ENCODE results near the gene PPP1R15A. TPM values are rescaled to one million over a fixed set of nuclear protein-coding genes. Genes with fewer than 3 reads are reported as not detected.
"Not testable (repeated sequence)": the region's sequence is repeated elsewhere in the genome, so short reads cannot be mapped to it uniquely, and the experiment has no call there.

The PPP1R15A gene
- total and polyA plus RNA-seq, 9 donors, result 22.8 to 156 (median 54.8) TPM

DNA sequence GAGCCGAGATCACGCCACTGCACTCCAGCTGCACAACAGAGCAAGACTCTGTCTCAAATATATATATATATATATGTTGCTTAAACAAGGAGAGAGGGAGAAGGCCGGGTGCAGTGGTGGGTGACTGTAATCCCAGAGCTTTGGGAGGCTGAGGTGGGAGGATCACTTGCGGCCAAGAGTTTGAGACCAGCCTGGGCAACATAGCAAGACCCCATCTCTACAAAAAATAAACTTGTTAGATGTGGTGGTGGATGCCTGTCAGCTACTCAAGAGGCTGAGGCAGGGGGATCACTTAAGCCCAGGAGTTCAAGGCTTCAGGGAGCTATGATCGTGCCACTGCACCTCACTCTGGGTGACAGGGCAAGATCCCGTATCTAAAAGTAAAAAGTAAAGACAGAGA, 30.6 kb upstream of the PPP1R15A start:
- H3K36me3 ChIP-seq, result no peaks in the 10 kb centered on the region
- no peaks in the 10 kb centered on the region for H3K27me3 ChIP-seq
- intact Hi-C loops (cut with DNase I), result loop anchor here in 1 of 4 donors (2.0 kb wide), 1 partner anchor 53 kb away; no protein-coding TSS in a partner anchor
- TF ChIP-seq POLR2A (IDR thresholded peaks at IDR 0.05) (no peak), EP300 (IDR thresholded peaks at IDR 0.05) (no peak)
- H3K9me3 ChIP-seq, result no peaks in the 10 kb centered on the region
- H3K4me3 ChIP-seq, result no peak overlapping the region
- H3K27ac ChIP-seq, result no peak overlapping the region
- no peaks in the 10 kb centered on the region for H3K4me1 ChIP-seq (ENCODE audit: insufficient read depth)
- no peak for DNase-seq
- WGBS, 3 donors, result 94 to 95% (median 94%) methylated on average over 6 of the region's 6 CpGs

DNA sequence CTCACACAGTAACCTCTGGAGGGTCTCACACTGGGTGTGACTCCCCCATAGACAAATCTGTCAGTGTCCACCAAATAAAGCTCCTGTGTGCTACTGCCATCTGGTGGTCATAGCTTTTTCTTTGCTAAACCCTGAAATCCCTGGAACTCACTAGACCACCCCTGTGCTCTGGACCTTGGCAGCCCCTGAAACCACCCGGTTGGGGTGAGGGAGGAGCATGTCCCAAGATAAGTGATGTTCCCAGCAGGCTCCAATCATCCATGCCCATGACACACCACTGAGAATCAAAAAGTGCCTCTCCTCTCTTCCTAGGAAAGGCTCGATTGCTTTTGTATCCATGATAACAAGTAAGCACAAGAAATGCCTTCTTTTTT, 29.4 kb upstream of the PPP1R15A start:
- intact Hi-C loops (cut with DNase I), result no loop called here
- no peaks in the 10 kb centered on the region for H3K36me3 ChIP-seq

DNA sequence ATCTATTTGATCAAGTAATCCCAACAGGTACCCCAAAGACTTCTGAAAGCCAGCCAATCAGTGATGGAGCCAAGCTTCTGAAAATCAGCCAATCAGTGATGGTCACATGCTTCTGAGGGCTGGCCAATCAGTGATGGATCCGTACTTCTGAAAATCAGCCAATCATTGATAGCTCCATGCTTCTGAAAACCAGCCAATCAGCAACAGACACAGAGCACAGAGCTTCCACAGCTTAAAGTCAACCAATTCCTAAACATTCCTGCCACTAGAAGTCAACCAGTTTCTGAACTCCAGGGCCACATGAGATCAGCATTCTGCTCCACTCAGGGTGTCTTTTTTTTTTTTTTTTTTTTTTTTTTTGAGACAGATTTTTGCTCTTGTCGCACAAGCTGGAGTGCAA, 27.7 kb upstream of the PPP1R15A start:
- 83 to 90% (median 90%) methylated on average over 2 of the region's 2 CpGs for WGBS, 3 donors
- no peak overlapping the region for H3K4me3 ChIP-seq
- no peak overlapping the region for H3K27ac ChIP-seq
- H3K27me3 ChIP-seq, result no peaks in the 10 kb centered on the region
- intact Hi-C loops (cut with DNase I), result no loop called here
- no peaks in the 10 kb centered on the region for H3K9me3 ChIP-seq
- DNase-seq, result no peak
- no peaks in the 10 kb centered on the region for H3K4me1 ChIP-seq (ENCODE audit: insufficient read depth)
- no peaks in the 10 kb centered on the region for H3K36me3 ChIP-seq
- no peak for TF ChIP-seq POLR2A (IDR thresholded peaks at IDR 0.05)
- TF ChIP-seq, protein P1, sequence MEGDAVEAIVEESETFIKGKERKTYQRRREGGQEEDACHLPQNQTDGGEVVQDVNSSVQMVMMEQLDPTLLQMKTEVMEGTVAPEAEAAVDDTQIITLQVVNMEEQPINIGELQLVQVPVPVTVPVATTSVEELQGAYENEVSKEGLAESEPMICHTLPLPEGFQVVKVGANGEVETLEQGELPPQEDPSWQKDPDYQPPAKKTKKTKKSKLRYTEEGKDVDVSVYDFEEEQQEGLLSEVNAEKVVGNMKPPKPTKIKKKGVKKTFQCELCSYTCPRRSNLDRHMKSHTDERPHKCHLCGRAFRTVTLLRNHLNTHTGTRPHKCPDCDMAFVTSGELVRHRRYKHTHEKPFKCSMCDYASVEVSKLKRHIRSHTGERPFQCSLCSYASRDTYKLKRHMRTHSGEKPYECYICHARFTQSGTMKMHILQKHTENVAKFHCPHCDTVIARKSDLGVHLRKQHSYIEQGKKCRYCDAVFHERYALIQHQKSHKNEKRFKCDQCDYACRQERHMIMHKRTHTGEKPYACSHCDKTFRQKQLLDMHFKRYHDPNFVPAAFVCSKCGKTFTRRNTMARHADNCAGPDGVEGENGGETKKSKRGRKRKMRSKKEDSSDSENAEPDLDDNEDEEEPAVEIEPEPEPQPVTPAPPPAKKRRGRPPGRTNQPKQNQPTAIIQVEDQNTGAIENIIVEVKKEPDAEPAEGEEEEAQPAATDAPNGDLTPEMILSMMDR (IDR thresholded peaks at IDR 0.05), result peak in 1 of 3 donors; percentile 10

More for the DNA sequence above, 29.4 kb upstream of the PPP1R15A start:
- TF ChIP-seq, protein P1 (IDR thresholded peaks at IDR 0.05), result peak; percentile 79 to 87 (median 80)
- no peak for TF ChIP-seq POLR2A (IDR thresholded peaks at IDR 0.05)
- peak; percentile 57 to 69 (median 61) for DNase-seq
- H3K27me3 ChIP-seq, result no peaks in the 10 kb centered on the region
- no peaks in the 10 kb centered on the region for H3K4me1 ChIP-seq (ENCODE audit: insufficient read depth)
- 7 to 22% (median 18%) methylated on average over 2 of the region's 2 CpGs for WGBS, 3 donors
- H3K9me3 ChIP-seq, result no peaks in the 10 kb centered on the region
- H3K4me3 ChIP-seq, result no peak overlapping the region
- no peak overlapping the region for H3K27ac ChIP-seq

DNA sequence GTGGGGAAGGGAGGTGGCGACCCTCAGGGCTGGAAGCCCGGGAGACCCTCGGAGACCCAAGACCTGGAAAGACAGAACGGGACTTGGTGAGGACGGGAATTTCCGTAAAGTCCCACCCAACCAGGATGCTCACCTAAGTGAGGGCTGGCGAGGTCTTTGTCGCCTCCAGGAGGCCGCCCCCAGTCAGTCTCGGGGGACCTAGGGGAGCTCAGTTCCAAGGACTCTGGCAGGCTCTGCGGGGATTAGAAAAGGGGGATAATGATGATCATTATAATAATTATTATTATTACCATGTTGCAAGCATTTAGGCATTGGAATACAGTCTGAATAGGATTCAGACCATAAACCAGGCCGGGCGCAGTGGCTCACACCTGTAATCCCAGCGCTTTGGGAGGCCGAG, 26.8 kb upstream of the PPP1R15A start:
- H3K4me3 ChIP-seq, result no peak overlapping the region
- intact Hi-C loops (cut with DNase I), result no loop called here

DNA sequence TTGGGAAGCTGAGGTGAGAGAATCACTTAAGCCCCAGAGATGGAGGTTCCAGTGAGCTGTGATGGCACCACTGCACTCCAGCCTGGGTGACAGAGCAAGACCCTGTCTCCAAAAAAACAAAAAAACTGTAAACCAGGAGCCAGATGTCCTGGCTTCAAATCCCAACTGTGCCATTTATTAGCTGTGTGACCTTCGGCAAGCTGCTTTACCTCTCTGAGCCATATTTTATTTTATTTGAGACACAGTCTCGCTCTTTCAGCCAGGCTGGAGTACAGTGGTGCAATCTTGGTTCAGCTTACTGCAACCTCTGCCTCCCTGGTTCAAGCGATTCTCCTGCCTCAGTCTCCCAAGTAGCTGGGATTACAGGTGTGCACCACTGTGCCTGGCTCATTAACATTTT, 25.6 kb upstream of the PPP1R15A start:
- intact Hi-C loops (cut with DNase I); H3K4me3 ChIP-seq: not testable (repeated sequence)

More for the DNA sequence above, 26.8 kb upstream of the PPP1R15A start:
- Histone ChIP-seq H3K9me3 (no peaks in the 10 kb centered on the region), H3K36me3 (no peaks in the 10 kb centered on the region), H3K4me1 (ENCODE audit: insufficient read depth) (no peaks in the 10 kb centered on the region), H3K27me3 (no peaks in the 10 kb centered on the region), H3K27ac (no peak overlapping the region)
- TF ChIP-seq EP300 (IDR thresholded peaks at IDR 0.05), result no peak
- no peak for TF ChIP-seq POLR2A (IDR thresholded peaks at IDR 0.05)
- TF ChIP-seq, protein P1 (IDR thresholded peaks at IDR 0.05), result no peak
- WGBS, 3 donors, result 91 to 96% (median 93%) methylated on average over 15 of the region's 15 CpGs
- DNase-seq, result no peak

More for the DNA sequence above, 25.6 kb upstream of the PPP1R15A start:
- not testable (repeated sequence) for H3K4me1 ChIP-seq (ENCODE audit: insufficient read depth); H3K27ac ChIP-seq; DNase-seq; H3K36me3 ChIP-seq; H3K27me3 ChIP-seq; H3K9me3 ChIP-seq
- 93 to 100% (median 96%) methylated on average over 3 of the region's 3 CpGs for WGBS, 3 donors
